Kidney (tissue), 14 donors: ENCODE data around the gene ZNF775. TPM values are rescaled to one million over a fixed set of nuclear protein-coding genes. Genes with fewer than 3 reads are reported as not detected.

Experiments used
- DNase-seq, 5 donors: peaks; one replicate each; pipeline ENCODE4 v3.0.0-alpha.2; 2013 to 2020
- FAIRE-seq: peaks from 2 replicates; lab custom pipeline; 2012; peaks lifted over from hg19 to GRCh38; lab: Jason Lieb, UNC
- H3K27ac ChIP-seq, 2 donors: one replicate each; pipeline ENCODE4 v1.7.0; 2013; ENCODE audit warnings: low read depth in 2 of 2, low read length in 2 of 2, inconsistent platforms in 1 of 2
- H3K27me3 ChIP-seq: one replicate; pipeline ENCODE4 v1.7.1; 2013; ENCODE audit warnings: low read length, inconsistent platforms; ENCODE audit not compliant: control insufficient read depth, insufficient read depth
- H3K36me3 ChIP-seq, 3 donors: one replicate each; pipeline versions ENCODE4 v1.7.0 to v1.7.1; 2013; ENCODE audit warnings: low read length in 3 of 3, control low read depth in 1 of 3, inconsistent platforms in 1 of 3; ENCODE audit not compliant: insufficient read depth in 3 of 3, control insufficient read depth in 2 of 3
- H3K4me1 ChIP-seq, 3 donors: one replicate each; pipeline versions ENCODE4 v1.7.0 to v1.7.1; 2013; ENCODE audit warnings: low read length in 3 of 3, inconsistent platforms in 1 of 3, low read depth in 1 of 3; ENCODE audit not compliant: control insufficient read depth in 2 of 3, insufficient read depth in 2 of 3
- H3K4me3 ChIP-seq, 3 donors: one replicate each; pipeline versions ENCODE4 v1.7.0 to v1.8.1; 2013; ENCODE audit warnings: low read length in 3 of 3, control low read depth in 1 of 3, inconsistent platforms in 1 of 3
- H3K9ac ChIP-seq, 3 donors: one replicate each; pipeline versions ENCODE4 v1.7.0 to v1.7.1; 2013; ENCODE audit warnings: low read length in 3 of 3, control low read depth in 1 of 3, inconsistent platforms in 1 of 3
- H3K9me3 ChIP-seq, 3 donors: one replicate each; pipeline versions ENCODE4 v1.7.0 to v1.7.1; 2013; ENCODE audit warnings: low read length in 3 of 3, control low read depth in 1 of 3, inconsistent platforms in 1 of 3; ENCODE audit not compliant: control insufficient read depth in 2 of 3, insufficient read depth in 1 of 3
- intact Hi-C: fragments of 100-400 bp; cut with DNase I; formaldehyde crosslinking; loops from one replicate; pipeline ENCODE4 v1.11.1; 2022
- polyA plus RNA-seq: library from polyadenylated mRNA; stranded (reverse); fragments of 350-450 nt; fragmentation: Illumina TruSeq; extraction: RNeasy Lipid Tissue Mini Kit (QIAGEN cat#74804); gene quantifications from one replicate; pipeline ENCODE4 v1.2.3, GENCODE V29; 2014; ENCODE audit warnings: low read depth, low replicate concordance; ENCODE audit not compliant: insufficient read depth
- total RNA-seq: library from RNA; stranded (reverse); fragmentation: NEBNext Ultra II Directional; extraction: Animal tissue kit (Norgen Biotek cat#: 25700); gene quantifications from one replicate; pipeline ENCODE4 v1.2.1, GENCODE V29; 2021
- TF ChIP-seq, protein P1 (sequence below): IDR thresholded peaks from 3 replicates; pipeline ENCODE4 v1.5.1; 2012; ENCODE audit warnings: mild to moderate bottlenecking, moderate library complexity, borderline replicate concordance; ENCODE audit not compliant: insufficient read depth; ENCODE audit errors: extremely low read depth
- donor health status: control.
- donor health status: control.
- donor health status: control.
- donor health status: control.
- donor health status: control.
- donor health status: DM: yes; HTN: yes; CAD: no.
- donor health status: Normal renal cell carcinoma (clear cell type).

ZNF775 gene
- total and polyA plus RNA-seq, 2 donors from 2014 or later, result 3.7 to 5.2 TPM

DNA sequence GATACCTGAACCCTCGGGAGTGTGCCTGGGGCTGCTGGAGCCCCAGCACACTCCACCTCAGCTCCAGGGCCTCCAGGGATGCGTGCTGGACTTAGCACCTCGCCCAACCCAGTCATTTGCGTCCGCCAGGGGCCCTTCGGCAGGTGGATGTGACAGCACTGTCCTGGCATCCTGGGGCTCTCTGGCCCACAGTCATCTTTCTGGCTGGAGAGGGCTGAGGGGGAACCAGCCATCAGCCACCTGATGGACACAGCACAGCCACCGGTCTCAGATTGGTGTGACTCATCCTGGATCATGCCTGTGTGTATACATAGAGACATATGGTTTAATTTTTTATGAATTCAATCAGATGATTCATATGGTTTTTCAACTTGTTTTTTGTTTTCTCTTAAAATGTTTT is 11.1 kb downstream of the ZNF775 start:
- intact Hi-C loops, result no loop called here
- Histone ChIP-seq H3K4me1 (peaks cover 0 to 4% (median 3%) of the 10 kb centered on the region in 3 donors), H3K9me3 (no peaks in the 10 kb centered on the region), H3K4me3 (no peak overlapping the region), H3K27me3 (no peaks in the 10 kb centered on the region), H3K36me3 (peaks cover 0 to 2% (median 0%) of the 10 kb centered on the region in 3 donors), H3K9ac (no peak overlapping the region), H3K27ac (no peak overlapping the region)
- TF ChIP-seq, protein P1, sequence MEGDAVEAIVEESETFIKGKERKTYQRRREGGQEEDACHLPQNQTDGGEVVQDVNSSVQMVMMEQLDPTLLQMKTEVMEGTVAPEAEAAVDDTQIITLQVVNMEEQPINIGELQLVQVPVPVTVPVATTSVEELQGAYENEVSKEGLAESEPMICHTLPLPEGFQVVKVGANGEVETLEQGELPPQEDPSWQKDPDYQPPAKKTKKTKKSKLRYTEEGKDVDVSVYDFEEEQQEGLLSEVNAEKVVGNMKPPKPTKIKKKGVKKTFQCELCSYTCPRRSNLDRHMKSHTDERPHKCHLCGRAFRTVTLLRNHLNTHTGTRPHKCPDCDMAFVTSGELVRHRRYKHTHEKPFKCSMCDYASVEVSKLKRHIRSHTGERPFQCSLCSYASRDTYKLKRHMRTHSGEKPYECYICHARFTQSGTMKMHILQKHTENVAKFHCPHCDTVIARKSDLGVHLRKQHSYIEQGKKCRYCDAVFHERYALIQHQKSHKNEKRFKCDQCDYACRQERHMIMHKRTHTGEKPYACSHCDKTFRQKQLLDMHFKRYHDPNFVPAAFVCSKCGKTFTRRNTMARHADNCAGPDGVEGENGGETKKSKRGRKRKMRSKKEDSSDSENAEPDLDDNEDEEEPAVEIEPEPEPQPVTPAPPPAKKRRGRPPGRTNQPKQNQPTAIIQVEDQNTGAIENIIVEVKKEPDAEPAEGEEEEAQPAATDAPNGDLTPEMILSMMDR, result no peak
- DNase-seq, result peak in 1 of 5 donors; percentile 39
- no peak for FAIRE-seq

DNA sequence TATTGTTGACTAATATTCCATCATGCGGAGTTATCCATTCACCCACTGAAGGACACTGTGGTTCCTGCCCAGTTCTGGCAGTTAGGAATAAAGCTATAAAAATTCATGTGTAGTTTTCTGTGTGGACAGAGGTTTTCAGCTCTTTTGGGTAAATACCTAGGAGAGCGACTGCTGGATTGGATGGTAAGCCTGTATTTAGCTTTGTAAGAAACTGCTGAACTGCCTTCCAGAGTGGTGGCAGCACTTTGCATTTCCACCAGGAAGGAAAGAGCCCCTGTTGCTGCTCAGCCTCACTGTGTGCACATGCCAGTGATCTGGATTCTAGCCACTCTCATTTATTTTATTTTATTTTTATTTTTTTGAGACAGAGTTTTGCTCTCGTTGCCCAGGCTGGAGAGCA is 14.2 kb downstream of the ZNF775 start:
- no peaks in the 10 kb centered on the region for H3K9me3 ChIP-seq
- TF ChIP-seq, protein P1, result no peak
- intact Hi-C loops, result no loop called here
- FAIRE-seq (no peak), DNase-seq (peak in 1 of 5 donors; percentile 26)
- H3K36me3 ChIP-seq, result peaks cover 0 to 2% (median 0%) of the 10 kb centered on the region in 3 donors
- H3K4me1 ChIP-seq, result peaks cover 0 to 4% (median 3%) of the 10 kb centered on the region in 3 donors
- H3K27ac ChIP-seq, result no peak overlapping the region
- H3K27me3 ChIP-seq, result no peaks in the 10 kb centered on the region
- H3K9ac ChIP-seq, result no peak overlapping the region
- no peak overlapping the region for H3K4me3 ChIP-seq

DNA sequence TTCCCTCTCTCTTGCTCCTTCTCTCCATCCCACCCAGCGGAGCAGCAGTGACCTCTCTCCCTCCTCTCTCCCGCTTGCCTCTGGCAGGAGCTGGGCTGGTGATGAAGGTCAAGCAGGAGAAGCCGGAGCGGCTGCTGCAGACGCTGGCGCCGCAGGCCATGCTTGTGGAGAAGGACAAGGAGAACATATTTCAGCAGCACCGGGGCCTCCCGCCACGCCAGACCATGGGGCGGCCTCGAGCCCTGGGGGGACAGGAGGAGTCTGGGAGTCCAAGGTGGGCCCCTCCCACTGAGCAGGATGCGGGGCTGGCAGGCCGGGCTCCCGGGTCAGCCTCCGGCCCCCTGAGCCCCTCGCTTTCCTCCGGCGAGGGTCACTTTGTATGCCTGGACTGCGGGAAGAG is 17.3 kb downstream of the ZNF775 start:
- intact Hi-C loops, result no loop called here
- H3K4me1 ChIP-seq, result no peaks in the 10 kb centered on the region
- no peak for FAIRE-seq
- TF ChIP-seq, protein P1, result no peak
- H3K27me3 ChIP-seq, result no peaks in the 10 kb centered on the region
- no peak overlapping the region for H3K27ac ChIP-seq
- H3K9ac ChIP-seq, result no peak overlapping the region
- H3K4me3 ChIP-seq, result no peak overlapping the region
- no peaks in the 10 kb centered on the region for H3K9me3 ChIP-seq
- no peaks in the 10 kb centered on the region for H3K36me3 ChIP-seq
- DNase-seq, result peak in 2 of 5 donors; percentile 45 to 65

DNA sequence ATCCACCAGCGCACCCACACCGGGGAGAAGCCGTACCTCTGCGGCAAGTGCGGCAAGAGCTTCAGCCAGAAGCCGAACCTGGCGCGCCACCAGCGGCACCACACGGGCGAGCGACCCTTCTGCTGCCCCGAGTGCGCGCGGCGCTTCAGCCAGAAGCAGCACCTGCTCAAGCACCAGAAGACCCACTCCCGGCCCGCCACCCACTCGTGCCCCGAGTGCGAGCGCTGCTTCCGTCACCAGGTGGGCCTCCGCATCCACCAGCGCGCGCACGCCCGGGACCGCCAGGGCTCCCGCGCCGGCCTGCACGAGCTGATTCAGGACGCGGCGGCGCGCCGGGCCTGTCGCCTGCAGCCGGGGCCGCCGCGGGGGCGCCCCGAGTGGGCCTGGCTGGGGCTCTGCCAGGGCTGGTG is 17.7 kb downstream of the ZNF775 start:
- Histone ChIP-seq H3K4me1 (no peaks in the 10 kb centered on the region), H3K27ac (no peak overlapping the region), H3K9ac (no peak overlapping the region), H3K36me3 (no peaks in the 10 kb centered on the region), H3K27me3 (no peaks in the 10 kb centered on the region), H3K4me3 (no peak overlapping the region), H3K9me3 (no peaks in the 10 kb centered on the region)
- intact Hi-C loops, result no loop called here
- TF ChIP-seq, protein P1, result no peak
- DNase-seq (peak in 2 of 5 donors; percentile 20 to 73), FAIRE-seq (no peak)
